Pons (tissue), 1 donor: ENCODE measurements around the gene EOLA1.
"Not testable (repeated sequence)": the region's sequence is repeated elsewhere in the genome, so short reads cannot be mapped to it uniquely, and the experiment has no call there.

Experiments used
- DNase-seq: peaks from one replicate; pipeline ENCODE4 v3.0.0-alpha.2; 2016; ENCODE audit warnings: low spot score

The EOLA1 gene

GRCh38 chrX:149513825-149514428 is 26.9 kb upstream of the EOLA1 start:
- no peak for DNase-seq

GRCh38 chrX:149515954-149516602 is 24.7 kb upstream of the EOLA1 start:
- DNase-seq, result no peak

DNA sequence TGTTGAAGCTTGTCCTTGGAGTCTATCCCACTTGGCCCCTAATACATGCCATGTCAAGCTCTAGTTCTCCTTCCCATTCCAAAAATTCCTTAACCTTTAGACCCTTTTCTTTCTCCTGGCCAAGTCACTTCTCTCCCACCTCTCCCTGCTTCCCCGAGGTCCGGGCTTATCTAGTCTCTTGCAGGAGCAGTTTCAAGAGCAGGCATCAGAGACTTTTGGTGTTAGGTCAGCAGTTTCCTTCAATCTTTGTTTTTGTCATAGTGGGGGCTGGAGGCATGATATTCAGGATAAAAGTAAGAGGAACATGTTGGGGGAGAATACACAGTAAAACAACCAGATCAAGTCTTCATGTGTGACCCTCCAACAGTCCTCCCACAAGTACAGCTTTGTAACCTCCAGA is 24.2 kb upstream of the EOLA1 start:
- DNase-seq, result no peak

DNA sequence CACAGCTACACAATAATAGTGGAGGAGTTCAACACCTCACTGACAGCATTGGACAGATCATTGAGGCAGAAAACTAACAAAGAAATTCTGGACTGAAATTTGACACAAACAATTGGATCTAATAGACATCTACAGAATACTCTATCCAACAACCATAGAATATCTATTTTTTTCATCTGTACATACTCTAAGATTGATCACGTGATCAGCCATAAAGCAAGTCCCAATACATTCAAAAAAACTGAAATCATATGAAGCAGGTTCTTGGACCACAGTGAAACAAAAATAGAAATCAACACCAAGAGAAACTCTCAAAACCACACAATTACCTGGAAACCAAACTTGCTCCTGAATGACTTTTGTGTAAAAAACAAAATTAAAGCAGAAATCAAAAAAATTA is 23.5 kb upstream of the EOLA1 start:
- DNase-seq, result no peak

DNA sequence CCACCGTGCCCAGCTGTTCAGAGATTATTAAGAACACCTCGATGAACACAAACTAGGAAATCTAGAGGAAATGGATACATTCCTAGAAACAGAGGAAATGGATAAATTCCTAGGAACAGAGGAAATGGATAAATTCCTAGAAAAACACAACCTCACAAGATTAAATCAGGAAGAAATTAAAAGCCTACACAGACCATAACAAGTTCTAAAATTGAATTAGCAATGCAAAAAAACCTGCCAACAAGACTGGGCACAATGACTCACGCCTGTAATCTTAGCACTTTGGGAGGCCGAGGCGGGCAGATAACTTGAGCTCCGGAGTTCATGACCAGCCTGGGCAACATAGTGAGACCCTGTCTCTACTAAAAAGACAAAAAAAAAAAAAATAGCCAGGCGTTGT is 22.6 kb upstream of the EOLA1 start:
- DNase-seq, result no peak

GRCh38 chrX:149520636-149521277 is 20.1 kb upstream of the EOLA1 start:
- not testable (repeated sequence) for DNase-seq

GRCh38 chrX:149521438-149521837 is 19.4 kb upstream of the EOLA1 start:
- DNase-seq, result no peak

DNA sequence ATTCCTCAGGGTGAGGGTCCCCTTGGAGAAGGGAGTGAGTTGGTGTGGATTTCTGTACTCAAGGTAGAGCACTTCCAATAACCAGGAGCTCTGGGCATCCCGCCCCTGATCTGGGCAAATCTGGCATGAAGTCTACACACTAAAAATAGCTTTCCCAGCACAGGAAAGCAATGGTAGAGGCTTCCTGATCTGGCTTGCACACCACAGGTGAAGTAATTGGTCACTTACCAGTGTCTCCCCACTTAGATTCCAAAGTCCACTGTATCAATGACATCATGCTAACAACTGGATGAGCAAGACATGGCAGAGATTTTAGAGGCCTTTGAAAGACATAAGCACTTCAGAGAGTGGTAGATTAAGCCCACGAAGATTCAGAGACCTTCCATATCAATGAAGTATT is 17.9 kb upstream of the EOLA1 start:
- DNase-seq, result no peak

DNA sequence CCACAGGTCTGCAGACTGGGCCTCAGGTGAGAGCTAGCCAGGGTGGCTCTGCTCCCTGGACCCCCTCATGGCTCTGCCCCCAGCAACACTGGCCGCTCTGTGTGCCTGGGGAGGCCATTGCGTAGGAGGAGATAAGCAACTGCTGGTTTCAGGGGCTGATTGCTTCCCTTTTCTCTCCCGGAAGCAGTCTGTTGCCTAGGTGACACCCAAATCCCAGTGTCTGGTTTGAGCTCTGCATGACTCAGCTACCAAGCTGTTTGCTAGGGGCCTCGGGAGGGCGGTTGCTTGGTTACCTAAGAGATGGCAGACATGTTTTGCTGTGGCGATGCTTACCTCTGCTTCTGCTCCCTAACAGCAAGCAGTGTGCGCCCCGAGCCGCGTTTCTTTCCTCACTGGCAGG is 15.4 kb upstream of the EOLA1 start:
- not testable (repeated sequence) for DNase-seq

DNA sequence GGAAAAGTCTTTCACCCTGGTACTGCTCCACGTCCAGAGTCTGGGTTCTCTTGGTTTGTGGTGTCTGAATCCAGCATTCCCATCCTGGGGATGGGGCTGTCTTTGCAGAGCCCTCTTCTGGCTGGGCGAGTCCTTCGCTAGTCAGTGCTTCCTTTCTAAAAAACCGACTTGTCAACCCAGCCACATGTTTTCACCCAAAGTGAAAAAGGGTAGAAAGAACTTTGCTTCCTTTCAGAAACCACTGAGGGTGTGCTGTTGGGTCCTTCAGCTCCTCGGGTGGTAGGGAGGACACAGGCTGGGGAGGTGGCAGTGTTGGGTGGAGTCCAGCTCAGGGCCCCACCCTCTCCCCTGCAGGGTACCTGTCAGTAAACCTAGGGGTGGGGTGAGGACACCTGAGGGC is 14.9 kb upstream of the EOLA1 start:
- DNase-seq, result not testable (repeated sequence)

DNA sequence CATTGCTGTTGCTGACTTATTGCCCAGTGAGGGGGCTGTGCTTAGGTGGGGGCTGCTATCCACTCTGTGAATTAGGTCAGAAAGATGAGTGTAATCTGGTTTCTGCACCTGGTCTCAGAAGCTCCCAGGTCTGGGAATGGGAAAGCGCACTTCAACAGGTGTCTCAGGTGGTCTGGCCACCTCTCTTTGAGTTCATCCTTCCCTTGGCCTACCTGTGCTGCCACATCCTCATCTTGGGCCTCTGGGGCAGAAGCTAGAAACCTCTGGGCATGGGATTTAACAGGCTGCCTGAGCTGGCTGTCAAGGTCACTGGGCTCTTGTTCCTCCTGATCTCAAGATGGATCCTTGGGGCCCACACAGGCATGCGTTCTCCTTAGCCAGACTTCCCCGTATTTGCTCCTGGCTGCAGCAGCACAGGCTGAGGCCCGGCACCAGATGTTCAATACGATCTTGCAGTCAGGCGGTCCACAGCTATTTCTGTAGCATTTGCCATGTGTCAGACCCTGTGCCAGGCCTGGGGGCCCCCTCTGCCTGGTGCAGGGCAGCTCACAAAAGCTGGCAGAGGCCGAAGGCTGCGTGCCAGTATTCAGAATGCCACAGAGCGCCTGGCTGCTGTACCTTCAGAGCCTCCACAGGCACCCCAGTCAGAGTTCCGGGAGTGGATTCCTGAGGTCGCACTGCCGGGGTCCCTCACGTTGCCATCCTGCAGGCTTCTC is 14.3 kb upstream of the EOLA1 start:
- not testable (repeated sequence) for DNase-seq

- peak; percentile 40 for DNase-seq
These were observed 13.1 kb upstream of the EOLA1 start for GRCh38 chrX:149527705-149528104.

DNA sequence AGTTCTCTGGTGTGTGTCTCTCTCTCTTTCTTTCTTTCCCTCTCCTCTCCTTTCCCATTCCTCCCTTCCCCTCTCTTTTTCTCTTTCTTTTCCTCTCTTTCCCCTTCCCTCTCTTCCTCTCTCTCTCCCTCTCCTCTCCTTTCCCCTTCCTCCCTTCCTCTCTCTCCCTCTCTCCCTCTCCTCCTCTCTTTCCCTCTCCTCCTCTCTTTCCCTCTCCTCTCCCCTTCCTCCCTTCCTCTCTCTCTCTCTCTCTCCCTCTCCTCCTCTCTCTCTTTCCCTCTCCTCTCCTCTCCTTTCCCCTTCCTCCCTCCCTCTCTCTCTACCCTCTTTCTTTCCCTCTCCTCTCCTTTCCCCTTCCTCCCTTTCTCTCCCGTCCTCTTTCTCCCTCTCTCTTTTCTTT is 12.4 kb upstream of the EOLA1 start:
- no peak for DNase-seq

DNA sequence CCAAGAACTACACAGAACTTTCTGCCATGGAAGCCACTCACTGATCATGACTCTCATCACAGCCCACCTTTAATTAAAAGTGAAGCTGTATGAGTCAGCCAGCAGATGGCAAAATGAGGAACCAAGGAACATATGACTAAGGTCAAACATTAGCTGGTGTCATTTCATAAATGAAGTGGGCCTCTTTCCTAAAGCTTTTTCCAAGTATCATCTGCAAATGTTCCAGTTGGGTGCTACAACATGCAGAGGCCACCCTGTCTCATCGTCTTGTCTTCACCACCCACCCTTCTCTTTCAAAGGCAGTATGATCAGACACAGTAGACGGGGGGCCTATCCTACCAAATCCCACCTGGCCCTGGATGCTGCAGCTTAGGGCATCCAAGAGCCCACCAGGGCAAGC is 9.2 kb upstream of the EOLA1 start:
- no peak for DNase-seq

DNA sequence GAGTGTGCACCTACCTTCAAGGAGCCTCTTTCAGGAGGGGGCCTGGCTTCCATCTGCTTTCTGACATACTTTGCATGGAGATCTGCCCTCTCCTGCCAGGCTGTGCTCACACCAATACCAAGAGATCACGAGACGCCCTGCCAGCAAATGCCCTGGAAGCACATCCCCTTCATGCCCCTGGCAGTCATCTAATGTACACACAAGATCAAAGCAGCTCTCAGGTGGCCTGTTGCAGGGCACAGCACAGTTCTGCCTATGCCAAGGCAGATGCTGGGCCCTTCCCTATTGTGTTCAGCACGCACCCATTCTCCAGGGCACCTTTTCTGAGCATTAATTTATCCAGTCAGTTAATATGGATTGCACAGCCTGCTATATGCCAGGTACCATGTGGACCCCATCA is 7.9 kb upstream of the EOLA1 start:
- not testable (repeated sequence) for DNase-seq

GRCh38 chrX:149533999-149534398 is 6.8 kb upstream of the EOLA1 start:
- DNase-seq, result not testable (repeated sequence)

- DNase-seq, result not testable (repeated sequence)
These were observed 5.7 kb upstream of the EOLA1 start for GRCh38 chrX:149534926-149535602.

DNA sequence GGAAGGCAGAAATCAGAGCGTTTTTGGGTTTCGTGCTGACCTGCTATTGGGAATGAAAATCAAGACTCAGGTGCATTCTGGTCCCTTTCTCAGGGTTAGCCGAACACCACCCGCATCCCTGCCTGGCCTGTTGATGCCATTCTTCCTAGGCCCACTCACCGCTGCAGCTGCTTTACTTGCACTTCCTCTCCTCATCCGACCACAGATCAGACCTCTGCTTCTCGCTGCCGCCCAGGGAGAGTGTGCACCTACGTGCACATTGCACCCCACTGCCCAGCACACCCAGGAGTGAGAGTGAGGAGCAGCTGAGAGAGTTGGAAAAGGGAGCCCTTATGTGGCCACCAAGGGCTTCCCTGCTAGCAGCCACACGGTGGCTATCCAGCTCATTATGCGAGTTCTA is 3.3 kb upstream of the EOLA1 start:
- not testable (repeated sequence) for DNase-seq

DNA sequence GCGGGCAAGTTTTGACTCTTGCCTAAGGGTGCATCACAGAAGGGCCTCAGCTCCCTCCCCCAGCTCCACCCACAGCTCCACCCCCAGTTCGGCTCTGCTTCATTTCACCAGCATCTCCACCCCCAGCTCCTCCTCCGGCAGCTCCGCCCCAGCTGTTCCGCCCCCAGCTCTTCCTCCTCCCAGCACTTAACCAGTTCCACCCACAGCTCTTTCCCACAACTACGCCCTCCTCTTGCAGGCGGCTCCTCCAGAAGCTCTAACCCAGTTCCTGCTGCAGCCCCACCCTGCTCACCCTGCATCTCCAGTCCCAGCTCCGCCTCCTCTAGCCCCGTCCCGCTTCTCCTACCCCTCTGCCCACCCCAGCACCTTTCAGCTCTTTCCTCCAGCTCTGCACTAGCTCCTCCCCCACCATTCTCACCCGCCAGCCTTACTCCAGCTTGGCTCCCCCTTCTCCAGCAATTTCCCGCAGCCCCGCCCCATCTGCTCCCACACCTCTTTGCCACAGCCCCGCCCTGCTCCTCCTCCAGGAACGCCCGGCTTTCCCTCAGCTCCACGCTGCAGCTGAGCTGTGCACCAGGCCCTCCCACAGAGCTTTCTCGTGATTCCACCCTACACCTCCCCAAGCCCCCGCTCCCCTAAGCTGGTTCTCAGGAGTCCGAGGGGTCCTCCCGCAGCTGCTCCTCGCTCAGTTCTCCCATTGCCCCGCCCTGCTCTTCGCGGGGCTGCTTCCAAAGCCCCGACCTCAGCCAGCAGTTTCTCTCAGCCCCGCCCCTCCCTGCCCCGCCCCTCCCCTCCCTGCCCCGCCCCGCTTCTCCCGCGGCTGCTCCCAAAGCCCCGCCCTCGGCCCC is 1.3 kb upstream of the EOLA1 start:
- DNase-seq, result peak; percentile 87

- DNase-seq, result peak; percentile 83
These were observed 636 bp upstream of the EOLA1 start for GRCh38 chrX:149540131-149540620.

GRCh38 chrX:149541521-149542047 is 772 bp downstream of the EOLA1 start:
- no peak for DNase-seq
